ENCODE measurements around the gene GMEB2.

The GMEB2 gene

GRCh38 chr20:63628246-63628975 is 1.5 kb upstream of the GMEB2 start:
- no peaks in the 10 kb centered on the region for H3K36me3 ChIP-seq (ENCODE audit: control insufficient read depth, insufficient read depth, low read length)
- no peaks in the 10 kb centered on the region for H3K27me3 ChIP-seq (replicated peaks; ENCODE audit: control insufficient read depth, insufficient read depth, low read length)
- TF ChIP-seq CTCF (IDR thresholded peaks at IDR 0.05; ENCODE audit: insufficient read depth, low read length, poor library complexity, severe bottlenecking): no peak
- peak overlapping the region; percentile 95 for H3K4me3 ChIP-seq (replicated peaks; ENCODE audit: low read depth, low read length)
- DNase-seq (ENCODE audit: extremely low read depth, insufficient read length): peak; percentile 78

GRCh38 chr20:63627751-63628245 is 897 bp upstream of the GMEB2 start:
- H3K36me3 ChIP-seq (ENCODE audit: control insufficient read depth, insufficient read depth, low read length): no peaks in the 10 kb centered on the region
- H3K4me3 ChIP-seq (replicated peaks; ENCODE audit: low read depth, low read length): peak overlapping the region; percentile 95
- DNase-seq (ENCODE audit: extremely low read depth, insufficient read length): no peak
- no peak for TF ChIP-seq CTCF (IDR thresholded peaks at IDR 0.05; ENCODE audit: insufficient read depth, low read length, poor library complexity, severe bottlenecking)
- no peaks in the 10 kb centered on the region for H3K27me3 ChIP-seq (replicated peaks; ENCODE audit: control insufficient read depth, insufficient read depth, low read length)

- DNase-seq (ENCODE audit: extremely low read depth, insufficient read length): peak; percentile 97
- H3K4me3 ChIP-seq (replicated peaks; ENCODE audit: low read depth, low read length): peak overlapping the region; percentile 95
- no peaks in the 10 kb centered on the region for H3K27me3 ChIP-seq (replicated peaks; ENCODE audit: control insufficient read depth, insufficient read depth, low read length)
- TF ChIP-seq CTCF (IDR thresholded peaks at IDR 0.05; ENCODE audit: insufficient read depth, low read length, poor library complexity, severe bottlenecking): no peak
- no peaks in the 10 kb centered on the region for H3K36me3 ChIP-seq (ENCODE audit: control insufficient read depth, insufficient read depth, low read length)
Measured at GRCh38 chr20:63627129-63627750, 339 bp upstream of the GMEB2 start.

GRCh38 chr20:63625771-63626423 is 1.0 kb downstream of the GMEB2 start:
- Histone ChIP-seq H3K27me3 (replicated peaks; ENCODE audit: control insufficient read depth, insufficient read depth, low read length) (no peaks in the 10 kb centered on the region), H3K36me3 (ENCODE audit: control insufficient read depth, insufficient read depth, low read length) (no peaks in the 10 kb centered on the region), H3K4me3 (replicated peaks; ENCODE audit: low read depth, low read length) (peak overlapping the region; percentile 84)
- TF ChIP-seq CTCF (IDR thresholded peaks at IDR 0.05; ENCODE audit: insufficient read depth, low read length, poor library complexity, severe bottlenecking): no peak
- peak; percentile 69 for DNase-seq (ENCODE audit: extremely low read depth, insufficient read length)

GRCh38 chr20:63624486-63624885 is 2.4 kb downstream of the GMEB2 start:
- Histone ChIP-seq H3K27me3 (replicated peaks; ENCODE audit: control insufficient read depth, insufficient read depth, low read length) (no peaks in the 10 kb centered on the region), H3K36me3 (ENCODE audit: control insufficient read depth, insufficient read depth, low read length) (no peaks in the 10 kb centered on the region; the same call in 1 of the 2 replicates), H3K4me3 (replicated peaks; ENCODE audit: low read depth, low read length) (no peak overlapping the region)
- TF ChIP-seq CTCF (IDR thresholded peaks at IDR 0.05; ENCODE audit: insufficient read depth, low read length, poor library complexity, severe bottlenecking): no peak
- DNase-seq (ENCODE audit: extremely low read depth, insufficient read length): no peak
